Activated CD4-positive, alpha-beta T cell treated with anti-CD3 and anti-CD28 coated beads for 24 hours (primary cell): ENCODE measurements around the gene ABAT.

ENCODE experiments used
- DNase-seq, 2 donors: peaks; one replicate each; pipeline ENCODE4 v3.0.0-alpha.2; 2020; ENCODE audit warnings: low read depth in 2 of 2

The ABAT gene

GRCh38 chr16:8818504-8819270 lies 144.3 kb downstream of the ABAT start:
- no peak for DNase-seq

- DNase-seq: no peak
These were observed 145.1 kb downstream of the ABAT start for GRCh38 chr16:8819411-8820034.

GRCh38 chr16:8822403-8822802 lies 148.0 kb downstream of the ABAT start:
- no peak for DNase-seq

- no peak for DNase-seq
These were observed 152.0 kb downstream of the ABAT start for GRCh38 chr16:8826278-8826879.

- DNase-seq: no peak
These were observed 154.2 kb downstream of the ABAT start for GRCh38 chr16:8828541-8829165.

- DNase-seq: no peak
These were observed 157.0 kb downstream of the ABAT start for GRCh38 chr16:8831450-8831849.

GRCh38 chr16:8831871-8832716 lies 157.7 kb downstream of the ABAT start:
- no peak for DNase-seq

GRCh38 chr16:8832717-8833105 lies 158.3 kb downstream of the ABAT start:
- no peak for DNase-seq
